GM10266 (cell line): Measurements from ENCODE around the gene GSTT4.
A peak's percentile ranks its signal among the peaks of the same experiment; 100 is the strongest.
"Not testable (repeated sequence)": the region's sequence is repeated elsewhere in the genome, so short reads cannot be mapped to it uniquely, and the experiment has no call there.

Experiments
- DNase-seq: peaks from one replicate; pipeline ENCODE4 v3.0.0; 2012; ENCODE audit errors: extremely low spot score
- CTCF ChIP-seq: IDR thresholded peaks from 2 replicates; pipeline ENCODE4 v1.5.1; 2012; ENCODE audit warnings: mild to moderate bottlenecking, low read depth; ENCODE audit not compliant: control insufficient read depth, insufficient read depth; ENCODE audit errors: missing control alignments

The GSTT4 gene

GRCh38 chr22:23956301-23956900 is 48.9 kb downstream of the GSTT4 start:
- TF ChIP-seq CTCF, result peak; percentile 93
- peak; percentile 66 for DNase-seq

- not testable (repeated sequence) for DNase-seq
Measured at GRCh38 chr22:23955886-23956285, 49.4 kb downstream of the GSTT4 start.

- DNase-seq, result not testable (repeated sequence)
Measured at GRCh38 chr22:23954991-23955305, 50.3 kb downstream of the GSTT4 start.

GRCh38 chr22:23954193-23954990 is 50.9 kb downstream of the GSTT4 start:
- not testable (repeated sequence) for DNase-seq

GRCh38 chr22:23953485-23953884 is 51.8 kb downstream of the GSTT4 start:
- DNase-seq, result not testable (repeated sequence)

GRCh38 chr22:23952794-23953405 is 52.4 kb downstream of the GSTT4 start:
- not testable (repeated sequence) for DNase-seq

- DNase-seq, result not testable (repeated sequence)
Measured at GRCh38 chr22:23951383-23951782, 53.9 kb downstream of the GSTT4 start.

- not testable (repeated sequence) for DNase-seq
Measured at GRCh38 chr22:23949764-23950163, 55.5 kb downstream of the GSTT4 start.
